ENCODE data around the gene DGUOK. TPM values are rescaled to one million over a fixed set of nuclear protein-coding genes. Genes with fewer than 3 reads are reported as not detected.
"Not testable (repeated sequence)": the region's sequence is repeated elsewhere in the genome, so short reads cannot be mapped to it uniquely, and the experiment has no call there.

DGUOK gene
- total RNA-seq, 1 donor, result 81.2 TPM

DNA sequence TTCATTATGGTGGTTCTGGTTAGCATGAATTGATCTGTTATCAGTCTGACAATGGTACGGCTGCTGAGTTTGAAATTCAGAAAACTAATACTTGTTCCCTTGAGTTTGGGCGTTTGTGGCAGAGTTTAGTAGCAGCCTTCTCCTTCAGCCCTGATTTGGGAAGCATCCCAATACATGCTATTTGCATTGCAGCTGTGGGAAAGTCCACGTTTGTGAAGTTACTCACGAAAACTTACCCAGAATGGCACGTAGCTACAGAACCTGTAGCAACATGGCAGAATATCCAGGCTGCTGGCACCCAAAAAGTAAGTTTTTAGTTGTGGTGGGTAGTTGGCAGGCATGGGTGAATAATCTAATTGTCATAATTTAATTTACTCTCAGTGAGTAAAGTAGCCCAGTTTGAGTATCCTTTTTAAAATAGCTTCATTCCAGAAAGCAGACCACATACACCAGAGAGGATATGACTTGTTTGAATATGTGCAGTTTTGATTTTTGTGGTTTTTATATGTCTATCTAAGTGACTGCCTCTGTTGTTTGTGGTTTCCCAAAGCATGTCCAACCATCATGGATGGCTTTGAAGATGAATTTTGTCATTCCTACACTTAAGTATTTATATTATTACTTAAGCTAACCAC, 12.2 kb downstream of the DGUOK start:
- peak; percentile 37 for DNase-seq (ENCODE audit: low read depth)
- H3K4me3 ChIP-seq (ENCODE audit: low read depth, low read length), result no peak overlapping the region
- TF ChIP-seq, protein P1, sequence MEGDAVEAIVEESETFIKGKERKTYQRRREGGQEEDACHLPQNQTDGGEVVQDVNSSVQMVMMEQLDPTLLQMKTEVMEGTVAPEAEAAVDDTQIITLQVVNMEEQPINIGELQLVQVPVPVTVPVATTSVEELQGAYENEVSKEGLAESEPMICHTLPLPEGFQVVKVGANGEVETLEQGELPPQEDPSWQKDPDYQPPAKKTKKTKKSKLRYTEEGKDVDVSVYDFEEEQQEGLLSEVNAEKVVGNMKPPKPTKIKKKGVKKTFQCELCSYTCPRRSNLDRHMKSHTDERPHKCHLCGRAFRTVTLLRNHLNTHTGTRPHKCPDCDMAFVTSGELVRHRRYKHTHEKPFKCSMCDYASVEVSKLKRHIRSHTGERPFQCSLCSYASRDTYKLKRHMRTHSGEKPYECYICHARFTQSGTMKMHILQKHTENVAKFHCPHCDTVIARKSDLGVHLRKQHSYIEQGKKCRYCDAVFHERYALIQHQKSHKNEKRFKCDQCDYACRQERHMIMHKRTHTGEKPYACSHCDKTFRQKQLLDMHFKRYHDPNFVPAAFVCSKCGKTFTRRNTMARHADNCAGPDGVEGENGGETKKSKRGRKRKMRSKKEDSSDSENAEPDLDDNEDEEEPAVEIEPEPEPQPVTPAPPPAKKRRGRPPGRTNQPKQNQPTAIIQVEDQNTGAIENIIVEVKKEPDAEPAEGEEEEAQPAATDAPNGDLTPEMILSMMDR (IDR thresholded peaks at IDR 0.05; ENCODE audit: insufficient read depth, low read depth, low read length), result no peak

DNA sequence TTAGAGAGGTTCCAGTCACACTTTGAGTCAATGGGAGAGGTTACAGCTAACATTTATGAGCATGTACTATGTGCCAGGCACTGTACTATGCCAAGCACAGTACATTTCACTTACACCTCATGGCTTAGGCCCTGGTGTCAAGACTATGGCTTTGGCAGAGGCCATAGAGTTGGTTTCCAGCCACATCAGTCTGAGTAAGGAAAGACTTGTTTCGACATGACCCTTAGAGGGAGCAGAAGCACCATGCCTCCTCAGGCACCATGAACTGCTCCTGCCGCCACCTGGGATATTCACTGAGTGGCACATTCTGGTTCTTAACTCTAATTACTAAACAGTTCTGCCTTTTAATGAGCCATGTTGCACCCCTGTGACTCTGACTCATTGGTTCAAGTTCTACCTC, 12.7 kb downstream of the DGUOK start:
- DNase-seq (ENCODE audit: low read depth), result peak; percentile 30
- TF ChIP-seq, protein P1 (IDR thresholded peaks at IDR 0.05; ENCODE audit: insufficient read depth, low read depth, low read length), result no peak
- no peak overlapping the region for H3K4me3 ChIP-seq (ENCODE audit: low read depth, low read length)

DNA sequence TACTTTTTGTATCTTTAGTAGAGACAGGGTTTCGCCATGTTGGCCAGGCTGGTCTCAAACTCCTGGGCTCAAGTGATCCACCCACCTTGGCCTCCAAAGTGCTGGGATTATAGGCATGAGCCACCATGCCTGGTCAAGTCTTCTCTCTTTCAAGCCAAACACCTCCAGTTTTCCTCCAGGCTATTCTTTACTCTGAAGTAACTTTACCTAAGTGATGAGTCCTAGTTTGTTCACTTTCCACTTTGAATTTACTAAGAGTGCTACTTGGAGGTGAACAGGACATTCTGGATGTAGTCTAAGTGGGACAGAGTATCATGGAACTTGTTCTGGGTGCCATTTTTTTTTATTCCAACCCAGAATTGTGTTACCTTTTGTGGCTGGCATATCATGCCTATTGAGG, 13.4 kb downstream of the DGUOK start:
- H3K4me3 ChIP-seq (ENCODE audit: low read depth, low read length); DNase-seq (ENCODE audit: low read depth): not testable (repeated sequence)

DNA sequence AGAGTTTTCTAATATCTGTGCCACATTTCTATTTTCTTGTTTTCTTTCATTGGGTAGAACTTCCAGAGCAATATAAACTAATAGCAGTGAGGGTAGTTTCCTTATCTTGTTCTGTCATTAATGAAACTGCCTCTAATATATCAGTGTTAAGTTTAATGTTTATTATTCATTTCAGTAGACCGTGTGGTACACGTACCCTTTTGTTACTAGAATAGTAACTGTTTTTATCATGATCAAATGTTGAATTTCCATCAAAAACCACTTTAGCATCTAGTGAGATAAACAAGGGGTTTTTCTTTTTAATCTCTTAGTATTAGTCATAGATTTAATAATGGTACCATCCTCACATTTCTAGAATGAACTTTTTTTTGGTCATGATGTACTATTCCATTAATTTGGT, 16.0 kb downstream of the DGUOK start:
- no peak overlapping the region for H3K4me3 ChIP-seq (ENCODE audit: low read depth, low read length)
- DNase-seq (ENCODE audit: low read depth), result no peak
- TF ChIP-seq, protein P1 (IDR thresholded peaks at IDR 0.05; ENCODE audit: insufficient read depth, low read depth, low read length), result no peak

DNA sequence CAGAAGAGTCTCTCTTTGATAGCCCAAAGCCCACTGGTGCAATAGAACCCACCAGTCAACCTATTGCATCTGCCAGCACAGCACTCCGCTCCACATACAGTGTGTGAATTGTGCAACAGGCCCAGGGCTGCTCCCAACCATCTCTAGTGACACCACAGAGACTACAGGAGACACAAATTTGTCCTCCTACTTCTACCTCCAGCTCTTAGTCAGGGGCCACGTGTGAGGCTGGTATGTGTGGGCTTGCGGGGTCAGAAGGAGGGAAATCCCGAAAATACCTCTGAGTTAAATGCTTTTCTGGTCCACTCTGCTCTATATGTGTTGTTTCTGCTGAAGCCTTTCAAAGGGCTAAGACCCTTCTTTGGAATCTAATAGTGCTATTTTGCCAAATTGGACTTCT, 18.0 kb downstream of the DGUOK start:
- DNase-seq (ENCODE audit: low read depth), result no peak
- H3K4me3 ChIP-seq (ENCODE audit: low read depth, low read length), result no peak overlapping the region
- TF ChIP-seq, protein P1 (IDR thresholded peaks at IDR 0.05; ENCODE audit: insufficient read depth, low read depth, low read length), result no peak

DNA sequence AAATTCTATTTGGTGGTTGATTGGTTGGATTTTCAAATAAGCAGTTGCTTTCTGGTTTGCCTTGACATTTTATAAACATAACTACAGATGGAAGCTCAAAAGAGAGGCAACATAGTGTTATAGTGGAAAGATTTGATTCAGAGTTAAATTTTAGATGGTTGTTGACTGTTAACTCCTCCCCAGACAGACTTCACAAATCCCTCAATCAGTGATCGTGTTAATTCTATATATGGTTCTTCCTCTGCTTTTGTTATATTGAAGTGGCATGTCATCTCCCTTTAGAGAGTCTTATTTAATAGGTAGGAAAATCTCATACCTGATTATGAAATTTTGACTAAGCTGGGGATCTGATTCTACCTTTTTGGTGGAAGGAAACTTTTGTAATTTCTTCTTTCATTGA, 19.5 kb downstream of the DGUOK start:
- TF ChIP-seq, protein P1 (IDR thresholded peaks at IDR 0.05; ENCODE audit: insufficient read depth, low read depth, low read length), result no peak
- DNase-seq (ENCODE audit: low read depth), result no peak
- no peak overlapping the region for H3K4me3 ChIP-seq (ENCODE audit: low read depth, low read length)

DNA sequence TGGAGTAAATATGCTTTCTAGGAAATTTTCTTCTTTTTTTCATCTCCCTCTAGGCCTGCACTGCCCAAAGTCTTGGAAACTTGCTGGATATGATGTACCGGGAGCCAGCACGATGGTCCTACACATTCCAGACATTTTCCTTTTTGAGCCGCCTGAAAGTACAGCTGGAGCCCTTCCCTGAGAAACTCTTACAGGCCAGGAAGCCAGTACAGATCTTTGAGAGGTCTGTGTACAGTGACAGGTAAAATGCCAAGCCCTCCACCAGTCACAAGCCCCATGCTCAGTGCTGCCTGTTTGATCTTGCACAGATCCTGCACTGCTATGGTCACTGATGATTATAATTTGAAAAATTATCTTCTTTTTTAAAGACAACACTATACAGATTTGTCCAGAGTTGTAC, 20.0 kb downstream of the DGUOK start:
- no peak for DNase-seq (ENCODE audit: low read depth)
- H3K4me3 ChIP-seq (ENCODE audit: low read depth, low read length), result no peak overlapping the region
- TF ChIP-seq, protein P1 (IDR thresholded peaks at IDR 0.05; ENCODE audit: insufficient read depth, low read depth, low read length), result no peak

Measured in fibroblast of villous mesenchyme (primary cell).